ENCODE measurements around the gene UBE3C.

Gene UBE3C

GRCh38 chr7:157297185-157297584 lies 158.5 kb downstream of the UBE3C start:
- DNase-seq (ENCODE audit: low spot score in 2 of 2) (no peak), ATAC-seq (ENCODE audit: low read depth) (no peak)
- no peaks in the 10 kb centered on the region for H3K36me3 Mint-ChIP-seq
- H3K27ac Mint-ChIP-seq: no peak overlapping the region
- no peak overlapping the region for H3K4me3 Mint-ChIP-seq
- no peaks in the 10 kb centered on the region for H3K9me3 Mint-ChIP-seq
- peaks cover 15% of the 10 kb centered on the region for H3K27me3 Mint-ChIP-seq
- H3K4me1 Mint-ChIP-seq: peaks cover 19% of the 10 kb centered on the region

- ATAC-seq (ENCODE audit: low read depth) (no peak), DNase-seq (ENCODE audit: low spot score in 2 of 2) (no peak)
- Mint-ChIP-seq H3K9me3 (no peaks in the 10 kb centered on the region), H3K4me1 (peaks cover 25% of the 10 kb centered on the region), H3K27me3 (peaks cover 13% of the 10 kb centered on the region), H3K36me3 (no peaks in the 10 kb centered on the region), H3K4me3 (peak overlapping the region; percentile 61), H3K27ac (peak overlapping the region; percentile 35)
These were observed 160.5 kb downstream of the UBE3C start for GRCh38 chr7:157299317-157299612.

GRCh38 chr7:157299613-157300368 lies 161.1 kb downstream of the UBE3C start:
- ATAC-seq (ENCODE audit: low read depth): peak; percentile 29
- Mint-ChIP-seq H3K36me3 (no peaks in the 10 kb centered on the region), H3K27me3 (peaks cover 13% of the 10 kb centered on the region), H3K4me1 (peaks cover 25% of the 10 kb centered on the region), H3K27ac (peak overlapping the region; percentile 35), H3K4me3 (peak overlapping the region; percentile 61), H3K9me3 (no peaks in the 10 kb centered on the region)
- DNase-seq (ENCODE audit: low spot score in 2 of 2): peak in 1 of 2 donors; percentile 20

- Mint-ChIP-seq H3K27ac (no peak overlapping the region), H3K36me3 (no peaks in the 10 kb centered on the region), H3K4me3 (peak overlapping the region; percentile 5), H3K27me3 (peaks cover 13% of the 10 kb centered on the region), H3K9me3 (no peaks in the 10 kb centered on the region), H3K4me1 (peaks cover 25% of the 10 kb centered on the region)
- ATAC-seq (ENCODE audit: low read depth) (no peak), DNase-seq (ENCODE audit: low spot score in 2 of 2) (no peak)
These were observed 161.7 kb downstream of the UBE3C start for GRCh38 chr7:157300369-157300825.

- Mint-ChIP-seq H3K9me3 (no peaks in the 10 kb centered on the region), H3K27me3 (peaks cover 15% of the 10 kb centered on the region), H3K4me1 (peaks cover 30% of the 10 kb centered on the region), H3K4me3 (peak overlapping the region; percentile 72), H3K27ac (peak overlapping the region; percentile 79), H3K36me3 (peaks cover 2% of the 10 kb centered on the region)
- ATAC-seq (ENCODE audit: low read depth) (no peak), DNase-seq (ENCODE audit: low spot score in 2 of 2) (no peak)
These were observed 162.9 kb downstream of the UBE3C start for GRCh38 chr7:157301610-157302120.

- H3K27ac Mint-ChIP-seq: no peak overlapping the region
- peaks cover 11% of the 10 kb centered on the region for H3K4me1 Mint-ChIP-seq
- no peaks in the 10 kb centered on the region for H3K9me3 Mint-ChIP-seq
- no peak overlapping the region for H3K4me3 Mint-ChIP-seq
- peaks cover 2% of the 10 kb centered on the region for H3K36me3 Mint-ChIP-seq
- ATAC-seq (ENCODE audit: low read depth) (no peak), DNase-seq (ENCODE audit: low spot score in 2 of 2) (no peak)
- H3K27me3 Mint-ChIP-seq: peaks cover 4% of the 10 kb centered on the region
These were observed 168.4 kb downstream of the UBE3C start for GRCh38 chr7:157306846-157307838.

- Mint-ChIP-seq H3K4me3 (no peak overlapping the region), H3K4me1 (peaks cover 5% of the 10 kb centered on the region), H3K9me3 (no peaks in the 10 kb centered on the region), H3K27ac (no peak overlapping the region), H3K27me3 (peaks cover 4% of the 10 kb centered on the region), H3K36me3 (peaks cover 2% of the 10 kb centered on the region)
- DNase-seq (ENCODE audit: low spot score in 2 of 2) (no peak), ATAC-seq (ENCODE audit: low read depth) (no peak)
These were observed 171.4 kb downstream of the UBE3C start for GRCh38 chr7:157309988-157310668.

- ATAC-seq (ENCODE audit: low read depth): no peak
- Mint-ChIP-seq H3K4me3 (no peak overlapping the region), H3K36me3 (peaks cover 2% of the 10 kb centered on the region), H3K9me3 (no peaks in the 10 kb centered on the region), H3K4me1 (peaks cover 5% of the 10 kb centered on the region), H3K27ac (no peak overlapping the region), H3K27me3 (peaks cover 4% of the 10 kb centered on the region)
- no peak for DNase-seq (ENCODE audit: low spot score in 2 of 2)
These were observed 172.0 kb downstream of the UBE3C start for GRCh38 chr7:157310676-157311185.

- H3K9me3 Mint-ChIP-seq: no peaks in the 10 kb centered on the region
- ATAC-seq (ENCODE audit: low read depth) (no peak), DNase-seq (ENCODE audit: low spot score in 2 of 2) (no peak)
- H3K4me3 Mint-ChIP-seq: no peak overlapping the region
- no peak overlapping the region for H3K27ac Mint-ChIP-seq
- peaks cover 2% of the 10 kb centered on the region for H3K27me3 Mint-ChIP-seq
- H3K4me1 Mint-ChIP-seq: no peaks in the 10 kb centered on the region
- H3K36me3 Mint-ChIP-seq: no peaks in the 10 kb centered on the region
These were observed 174.2 kb downstream of the UBE3C start for GRCh38 chr7:157312941-157313340.

- Mint-ChIP-seq H3K4me1 (no peaks in the 10 kb centered on the region), H3K9me3 (no peaks in the 10 kb centered on the region), H3K27me3 (peaks cover 2% of the 10 kb centered on the region), H3K36me3 (no peaks in the 10 kb centered on the region), H3K27ac (no peak overlapping the region), H3K4me3 (no peak overlapping the region)
- ATAC-seq (ENCODE audit: low read depth): no peak
- no peak for DNase-seq (ENCODE audit: low spot score in 2 of 2)
These were observed 174.9 kb downstream of the UBE3C start for GRCh38 chr7:157313645-157314044.

- ATAC-seq (ENCODE audit: low read depth): peak; percentile 56
These were observed 179.4 kb downstream of the UBE3C start for GRCh38 chr7:157318015-157318706.

More at GRCh38 chr7:157318015-157318706, 179.4 kb downstream of the UBE3C start:
- H3K27ac Mint-ChIP-seq: no peak overlapping the region
- no peaks in the 10 kb centered on the region for H3K4me1 Mint-ChIP-seq
- H3K9me3 Mint-ChIP-seq: no peaks in the 10 kb centered on the region
- no peaks in the 10 kb centered on the region for H3K27me3 Mint-ChIP-seq
- no peak overlapping the region for H3K4me3 Mint-ChIP-seq
- no peaks in the 10 kb centered on the region for H3K36me3 Mint-ChIP-seq
- DNase-seq (ENCODE audit: low spot score in 2 of 2): no peak

Data from memory B cell (primary cell).